Esophagus mucosa (tissue), 1 donor: ENCODE results near the gene TPD52L1. TPM values are rescaled to one million over a fixed set of nuclear protein-coding genes. Genes with fewer than 3 reads are reported as not detected.

Source experiments
- ATAC-seq: fragments of 200-7000 bp; cut with Tn5 transposase; one replicate; pipeline ENCODE4 v1.9.1; 2020
- total RNA-seq: library from RNA; stranded (reverse); gene quantifications from one replicate; pipeline ENCODE4 v1.2.4, GENCODE V29; 2023
- donor health status: DM: yes; HTN: yes; CAD: no.

The TPD52L1 gene
- total RNA-seq, 1 donor from 2014 or later, result 217 TPM

DNA sequence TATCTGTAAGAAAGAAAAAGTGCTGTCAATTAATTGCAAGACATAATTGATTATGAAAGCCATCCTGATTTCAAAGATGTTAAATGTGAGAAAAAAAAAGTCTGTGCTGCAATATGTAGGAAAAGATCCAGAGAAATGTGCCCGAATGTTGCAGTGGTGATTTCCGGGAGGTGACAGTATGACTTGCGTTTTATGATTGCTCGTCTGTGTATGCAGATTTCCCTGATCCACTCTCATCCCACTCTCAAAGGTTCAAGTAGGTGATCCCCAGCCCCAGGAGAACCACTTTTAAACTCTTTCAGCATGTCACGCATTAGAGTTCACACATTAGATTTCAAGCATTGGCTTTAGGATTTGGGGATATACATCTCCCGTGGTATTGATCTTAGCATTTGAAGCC lies 57.8 kb downstream of the TPD52L1 start:
- ATAC-seq, result no peak

- ATAC-seq, result peak; percentile 81
Observed at GRCh38 chr6:125212377-125212776, 58.8 kb downstream of the TPD52L1 start.

GRCh38 chr6:125213939-125214338 lies 60.4 kb downstream of the TPD52L1 start:
- no peak for ATAC-seq

- no peak for ATAC-seq
Observed at GRCh38 chr6:125215252-125215819, 61.8 kb downstream of the TPD52L1 start.

GRCh38 chr6:125216015-125216414 lies 62.4 kb downstream of the TPD52L1 start:
- no peak for ATAC-seq

DNA sequence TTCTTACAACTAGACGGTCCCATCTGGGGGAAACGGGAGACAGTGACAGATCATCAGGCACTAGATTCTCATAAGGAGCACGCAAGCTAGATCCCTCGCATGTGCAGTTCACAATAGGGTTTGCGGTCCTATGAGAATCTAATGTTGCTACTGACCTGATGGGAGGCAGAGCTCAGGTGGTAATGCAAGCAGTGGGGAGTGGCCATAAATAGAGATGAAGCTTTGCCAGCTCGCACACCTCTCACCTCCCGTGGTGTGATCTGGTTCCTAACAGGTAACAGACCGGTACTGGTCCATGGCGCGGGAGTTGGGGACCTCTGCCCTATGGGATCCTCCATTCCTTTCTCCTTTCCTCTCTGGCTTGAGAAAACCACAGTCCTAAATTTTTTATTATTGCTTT lies 63.8 kb downstream of the TPD52L1 start:
- ATAC-seq, result no peak

DNA sequence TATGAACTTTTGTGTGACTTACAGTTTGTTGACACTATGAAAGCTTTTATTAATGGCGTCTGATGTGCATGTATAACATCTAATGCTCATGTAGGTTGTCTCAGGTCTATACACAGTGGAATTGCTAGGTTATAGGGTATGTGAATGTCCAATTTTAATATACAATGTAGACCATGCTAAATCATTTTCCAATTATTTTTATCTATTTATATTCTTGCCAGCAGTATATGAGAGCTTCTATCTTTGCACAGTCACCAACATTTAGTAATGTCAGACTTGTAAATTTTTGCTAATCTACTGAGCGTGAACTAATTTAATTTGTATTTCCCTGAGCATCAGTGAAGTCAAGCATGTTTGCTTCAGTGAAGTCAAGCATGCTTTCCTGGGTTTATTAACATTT lies 64.4 kb downstream of the TPD52L1 start:
- no peak for ATAC-seq

- no peak for ATAC-seq
Observed at GRCh38 chr6:125219361-125219895, 65.9 kb downstream of the TPD52L1 start.

- ATAC-seq, result no peak
Observed at GRCh38 chr6:125220712-125221111, 67.1 kb downstream of the TPD52L1 start.

DNA sequence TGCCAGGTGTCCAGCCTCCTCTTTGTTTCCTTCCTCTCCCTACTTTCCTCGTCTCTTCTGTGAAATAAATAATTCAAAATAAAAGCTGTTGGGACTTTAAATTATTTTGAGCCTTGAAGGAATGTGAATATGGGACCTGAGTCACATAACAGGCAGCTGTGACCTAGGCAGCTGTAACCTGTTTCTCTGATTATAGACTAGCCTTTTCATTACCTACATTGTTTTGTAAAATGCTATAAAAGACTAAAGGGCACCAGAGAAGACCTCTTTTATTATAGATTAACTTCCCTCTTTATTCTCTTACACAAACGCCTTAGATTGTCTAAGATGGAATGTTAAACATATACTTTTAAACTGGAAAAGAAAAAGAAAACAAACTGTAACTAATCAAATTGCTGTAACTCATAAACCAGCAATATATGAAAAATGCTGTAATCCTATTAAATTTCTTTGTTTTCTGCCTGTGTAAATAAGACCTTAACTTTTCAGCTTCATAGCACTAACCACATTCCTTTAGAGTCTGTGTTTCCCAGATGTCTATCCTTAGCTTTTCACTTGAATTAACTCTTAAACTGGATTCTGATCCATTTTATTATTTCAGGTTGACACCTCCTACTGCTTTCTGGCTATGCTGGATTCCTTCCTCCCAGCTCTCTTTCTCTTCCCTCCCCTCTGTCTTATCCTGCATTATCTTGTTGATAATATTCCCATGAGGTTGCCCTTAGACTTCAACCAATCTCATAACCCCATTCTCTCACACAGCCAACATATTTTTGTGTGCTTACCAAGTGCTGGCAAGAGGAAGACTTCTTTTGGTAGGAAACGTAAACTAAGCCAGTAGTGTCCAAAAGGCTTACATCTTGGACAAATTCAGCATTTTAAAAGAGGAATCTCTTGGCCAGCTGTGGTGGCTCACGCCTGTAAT lies 69.2 kb downstream of the TPD52L1 start:
- ATAC-seq, result no peak

DNA sequence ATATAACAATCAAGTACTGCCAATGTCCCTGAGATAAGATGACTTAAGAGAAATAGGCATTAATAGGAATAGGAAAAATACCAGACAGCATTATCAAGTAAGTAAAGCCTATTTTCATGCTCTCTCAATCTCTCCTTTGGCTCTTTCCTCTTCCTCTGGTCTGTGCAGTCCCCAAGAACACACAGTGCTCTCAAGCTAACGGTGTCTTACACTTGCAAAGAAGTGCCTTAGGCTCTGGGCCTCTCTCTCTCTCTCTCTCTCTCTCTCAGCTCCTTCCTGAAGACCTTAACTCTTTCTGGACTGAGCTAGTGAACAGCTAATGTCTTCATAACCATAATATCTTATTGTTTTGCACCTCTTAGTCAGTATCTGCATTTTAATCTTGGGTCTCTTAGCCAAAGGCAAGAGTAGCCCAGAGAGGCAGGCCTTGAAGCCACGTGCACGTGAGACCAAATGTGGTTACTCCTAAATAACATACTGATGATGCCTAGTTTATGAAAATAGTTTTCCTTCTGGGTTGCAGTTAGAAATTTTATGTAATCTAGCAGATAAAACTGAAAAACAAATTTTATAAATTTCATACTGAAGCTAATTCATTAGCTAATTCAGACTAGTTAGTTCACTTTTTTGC lies 70.8 kb downstream of the TPD52L1 start:
- ATAC-seq, result no peak

DNA sequence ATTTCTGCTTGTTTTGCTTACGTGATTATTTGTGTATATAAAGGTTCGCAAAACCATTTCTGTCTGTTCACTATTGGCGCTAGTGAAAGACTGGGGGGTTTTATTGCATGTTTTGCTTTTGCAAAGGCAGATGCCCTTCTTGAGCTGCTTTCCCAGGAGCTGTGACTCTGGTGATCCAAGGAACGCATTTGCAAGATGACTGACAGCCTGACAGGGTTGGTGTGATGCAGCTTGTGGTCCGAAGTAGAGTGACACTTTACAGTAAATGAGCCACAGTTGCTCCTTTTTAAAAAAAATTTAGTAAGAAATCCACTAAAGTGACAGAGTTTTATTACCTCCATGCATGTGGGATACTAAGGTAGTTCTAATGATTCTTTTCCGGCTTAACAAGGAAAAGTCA lies 73.7 kb downstream of the TPD52L1 start:
- no peak for ATAC-seq

DNA sequence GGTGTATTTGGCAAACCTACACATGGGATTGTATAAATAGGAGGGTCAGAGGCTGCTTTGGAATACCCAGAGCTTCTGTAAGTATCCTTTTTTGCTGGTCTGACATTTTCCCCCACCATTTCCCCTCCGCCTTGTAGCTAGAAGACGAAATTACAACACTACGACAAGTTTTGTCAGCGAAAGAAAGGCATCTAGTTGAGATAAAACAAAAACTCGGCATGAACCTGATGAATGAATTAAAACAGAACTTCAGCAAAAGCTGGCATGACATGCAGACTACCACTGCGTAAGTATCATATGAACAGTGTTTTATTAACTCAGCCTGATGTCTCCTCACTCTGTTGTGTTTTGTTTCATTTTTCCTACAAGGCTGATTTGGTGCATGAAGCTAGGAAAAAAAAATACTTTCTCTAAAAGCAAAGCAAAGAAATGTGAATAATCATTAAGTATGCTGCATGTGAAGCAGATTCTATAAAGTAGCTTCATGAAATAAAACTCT lies 75.5 kb downstream of the TPD52L1 start:
- no peak for ATAC-seq

DNA sequence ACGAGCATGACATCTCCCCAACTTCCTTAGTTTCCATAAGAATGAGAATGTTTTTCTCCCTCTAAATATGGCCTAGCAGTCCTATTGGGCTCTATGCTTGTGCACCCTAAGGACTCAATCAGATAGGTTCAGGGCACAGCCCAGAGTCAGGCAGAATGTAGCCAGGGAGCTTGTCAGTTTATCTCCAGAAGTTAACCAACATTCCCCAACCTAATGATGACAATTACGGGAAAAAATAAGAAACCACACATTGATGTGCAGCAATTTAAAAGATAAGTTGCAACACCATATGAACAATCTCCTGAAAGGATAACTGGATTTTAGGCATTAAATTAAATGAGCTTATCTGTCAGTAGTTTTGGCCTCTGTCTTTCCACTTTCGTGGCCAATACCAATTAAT lies 77.1 kb downstream of the TPD52L1 start:
- ATAC-seq, result no peak

- ATAC-seq, result peak; percentile 60
Observed at GRCh38 chr6:125231133-125231532, 77.6 kb downstream of the TPD52L1 start.

DNA sequence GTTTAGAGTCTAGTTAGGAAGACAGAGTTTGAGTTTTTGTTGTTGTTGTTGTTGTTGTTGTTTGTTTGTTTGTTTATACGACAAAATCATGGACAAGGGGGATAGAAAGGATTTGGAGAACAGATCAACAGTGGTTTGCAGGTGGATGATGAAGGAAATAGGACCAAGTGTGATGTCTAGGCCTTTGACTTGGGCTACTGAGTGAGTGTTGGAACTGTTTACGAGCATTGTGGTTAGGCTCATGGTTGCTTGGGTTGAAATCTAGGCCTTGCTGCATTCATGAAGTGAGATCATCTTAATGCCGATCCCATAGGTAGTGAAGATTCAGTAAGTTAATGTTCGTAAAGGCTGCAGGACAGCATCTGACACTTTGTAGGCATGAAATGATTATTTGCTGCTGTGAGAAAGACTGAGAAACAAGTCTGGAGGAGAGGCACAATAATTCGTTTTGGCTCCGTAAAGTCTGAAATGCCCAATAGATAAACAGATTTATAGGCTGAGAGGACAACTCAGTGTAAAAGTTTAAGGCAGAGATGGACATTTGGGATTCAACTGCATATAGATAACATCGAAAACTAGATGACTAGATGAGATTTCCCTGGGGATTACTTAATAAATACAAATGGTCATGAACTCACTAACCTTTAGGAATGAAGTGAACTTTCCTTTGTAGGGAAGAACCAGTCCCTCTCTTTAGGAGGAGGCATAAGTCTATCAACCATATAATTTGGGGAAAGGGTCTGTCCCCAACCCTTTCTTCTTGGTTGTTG lies 78.2 kb downstream of the TPD52L1 start:
- no peak for ATAC-seq

GRCh38 chr6:125232466-125232865 lies 78.9 kb downstream of the TPD52L1 start:
- ATAC-seq, result no peak

DNA sequence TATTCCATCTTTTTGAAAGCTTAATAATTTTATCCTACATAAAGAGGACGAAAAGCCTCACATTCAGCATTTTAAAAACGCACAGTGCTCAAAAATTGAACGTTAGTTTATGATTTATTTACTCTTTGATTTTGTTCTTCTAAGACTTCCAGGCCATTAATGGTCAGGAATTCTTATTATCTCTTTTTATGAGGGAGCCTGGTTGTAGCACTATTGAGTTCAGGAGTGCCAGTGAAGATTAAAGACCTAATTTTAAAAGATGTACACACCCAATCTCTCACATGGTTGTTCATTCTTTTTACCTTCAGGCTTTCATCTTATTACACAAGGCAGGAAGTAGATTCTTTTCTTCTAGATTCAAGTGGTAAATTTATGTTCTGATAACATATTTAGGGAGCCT lies 79.6 kb downstream of the TPD52L1 start:
- no peak for ATAC-seq

DNA sequence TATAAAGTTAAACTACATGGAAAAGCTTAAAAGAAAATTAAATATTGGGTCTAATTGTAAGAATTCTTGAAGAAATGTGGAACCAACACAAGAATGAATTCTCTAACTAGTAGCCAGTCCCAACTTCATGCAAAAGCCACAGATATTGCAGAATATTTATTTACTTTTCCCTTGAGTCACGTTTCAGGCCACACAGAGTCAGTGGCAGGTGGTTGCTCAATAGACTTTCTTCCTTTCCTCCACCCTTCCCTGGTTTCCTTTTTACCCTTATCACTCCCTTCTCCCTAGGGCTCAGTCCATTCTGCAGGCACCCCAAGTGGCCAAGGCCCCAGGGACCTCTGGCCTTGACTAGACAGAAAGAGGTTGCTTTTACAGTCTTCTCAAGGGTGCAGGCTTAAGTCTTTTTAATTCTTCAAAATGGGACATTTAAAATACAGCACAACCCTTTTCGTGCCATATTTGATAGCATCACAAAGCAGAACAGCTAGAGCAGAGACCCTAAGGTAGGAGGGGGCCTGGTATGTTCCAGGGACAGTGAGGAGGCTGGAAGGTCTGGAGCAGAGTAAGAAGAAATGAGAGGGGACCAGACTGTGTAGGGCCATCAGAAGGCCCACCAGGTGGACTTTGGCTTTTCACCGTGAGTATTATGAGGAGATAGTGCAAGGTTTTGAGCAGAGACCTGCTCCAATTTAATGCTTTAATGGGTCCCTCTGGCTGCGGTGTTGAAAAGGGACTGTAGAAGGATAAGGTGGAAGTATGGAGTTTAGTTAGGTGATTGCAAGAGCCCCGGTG lies 83.2 kb downstream of the TPD52L1 start:
- peak; percentile 59 for ATAC-seq

GRCh38 chr6:125237764-125238163 lies 84.2 kb downstream of the TPD52L1 start:
- ATAC-seq, result no peak

- peak; percentile 37 for ATAC-seq
Observed at GRCh38 chr6:125245109-125245508, 91.5 kb downstream of the TPD52L1 start.
